HCT116 (cell line): ENCODE data around the gene GRIN3A. TPM values are rescaled to one million over a fixed set of nuclear protein-coding genes. Genes with fewer than 3 reads are reported as not detected.

Experiments
- ATAC-seq: fragments of 200-7000 bp; cut with Tn5 transposase; 2 replicates; pipeline ENCODE4 v1.9.1; 2020; ENCODE audit warnings: mild to moderate bottlenecking, moderate library complexity
- BruUV-seq: library from RNA; stranded (reverse); fragments of 400-500 nt; replicated peaks from 2 replicates; lab custom pipeline; 2021; lab: Mats Ljungman, UMichigan
- CTCF ChIA-PET: fragments of 300-600 bp; sonication (Branson Sonifier 250); formaldehyde crosslinking; loops from one replicate; lab custom pipeline; 2021; ENCODE audit warnings: antibody characterized with exemption; lab: Charles Lee
- POLR2A ChIA-PET: fragments of 300-600, 350-600 bp; sonication (Branson Sonifier 250); formaldehyde crosslinking; loops from one replicate; lab custom pipeline; 2021; ENCODE audit warnings: antibody characterized with exemption; lab: Charles Lee
- RAD21 ChIA-PET, 2 experiments: fragments of 300-600 bp; sonication (Branson Sonifier 250); formaldehyde crosslinking; loops; one replicate each; lab custom pipeline; 2023; ENCODE audit warnings: low total read pairs in 2 of 2; ENCODE audit not compliant: uncharacterized antibody in 2 of 2, unreplicated experiment in 2 of 2, low non-redundant PET in 1 of 2; lab: Charles Lee
- DNase-seq: peaks from one replicate; pipeline ENCODE4 v3.0.0-alpha.2; 2010; ENCODE audit warnings: low read depth, low spot score
- H2AFZ ChIP-seq: fragments of 200-600 bp; shearing (Covaris generic), sonication (generic); 2 replicates; pipeline ENCODE4 v1.6.1; 2017; ENCODE audit warnings: low read depth, mixed run types, mixed read lengths, antibody characterized with exemption, low read length; ENCODE audit not compliant: poor library complexity, severe bottlenecking
- H3K27ac ChIP-seq: 2 replicates; pipeline ENCODE4 v1.5.1; 2012; ENCODE audit warnings: low read depth, low read length
- H3K27me3 ChIP-seq: fragments of 200-600 bp; sonication (generic); 2 replicates; pipeline ENCODE4 v1.6.1; 2016; ENCODE audit warnings: mixed run types, low read length, mixed read lengths; ENCODE audit not compliant: insufficient read depth
- H3K36me3 ChIP-seq, 2 experiments: fragments of 200-500 bp in 1 of 2; fragments of 200-600 bp in 1 of 2; sonication (Bioruptor generic) in 1 of 2; sonication (generic) in 1 of 2; 2 replicates each; pipeline versions ENCODE4 v1.5.1 to v1.6.1; 2014 to 2016; ENCODE audit warnings: low read length in 2 of 2, inconsistent platforms in 1 of 2, mixed read lengths in 1 of 2, mixed run types in 1 of 2; ENCODE audit not compliant: insufficient read depth in 2 of 2, control insufficient read depth in 1 of 2
- H3K4me1 ChIP-seq, 2 experiments: fragments of 200-600 bp in 1 of 2; sonication (generic) in 1 of 2; 2 replicates each; pipeline versions ENCODE4 v1.5.1 to v1.6.1; 2012 to 2017; ENCODE audit warnings: low read length in 2 of 2, inconsistent platforms in 1 of 2, mild to moderate bottlenecking in 1 of 2, mixed read lengths in 1 of 2, mixed run types in 1 of 2, moderate library complexity in 1 of 2; ENCODE audit not compliant: insufficient read depth in 2 of 2, control insufficient read depth in 1 of 2
- H3K4me2 ChIP-seq: fragments of 200-600 bp; sonication (generic); 2 replicates; pipeline ENCODE4 v1.6.1; 2017; ENCODE audit warnings: mixed run types, low read length, mixed read lengths
- H3K4me3 ChIP-seq, 2 experiments: fragments of 200-600 bp in 1 of 2; sonication (generic) in 1 of 2; replicated peaks in 1 of 2; 2 replicates each; pipeline ENCODE4 v1.5.1; 2011 to 2016; ENCODE audit warnings: low read length in 2 of 2, control low read depth in 1 of 2, low read depth in 1 of 2, mild to moderate bottlenecking in 1 of 2, mixed read lengths in 1 of 2, mixed run types in 1 of 2
- H3K79me2 ChIP-seq: fragments of 200-600 bp; sonication (generic); 2 replicates; pipeline ENCODE4 v1.6.1; 2017; ENCODE audit warnings: mild to moderate bottlenecking, mixed run types, low read length, moderate library complexity, mixed read lengths; ENCODE audit not compliant: insufficient read depth
- H3K9ac ChIP-seq: fragments of 200-600 bp; sonication (generic); 2 replicates; pipeline ENCODE4 v1.6.1; 2016; ENCODE audit warnings: low read length, mixed read lengths
- H3K9me2 ChIP-seq: fragments of 200-600 bp; sonication (generic), shearing (Covaris generic); 2 replicates; pipeline ENCODE4 v1.6.1; 2017; ENCODE audit warnings: mixed run types, mild to moderate bottlenecking, moderate library complexity; ENCODE audit not compliant: insufficient read depth
- H3K9me3 ChIP-seq, 2 experiments: fragments of 200-500 bp in 1 of 2; fragments of 200-600 bp in 1 of 2; sonication (Bioruptor generic) in 1 of 2; sonication (generic) in 1 of 2; 2 replicates each; pipeline ENCODE4 v1.6.1; 2014 to 2017; ENCODE audit warnings: low read length in 2 of 2, mixed read lengths in 2 of 2, inconsistent platforms in 1 of 2, low read depth in 1 of 2, mild to moderate bottlenecking in 1 of 2, mixed run types in 1 of 2, moderate library complexity in 1 of 2; ENCODE audit not compliant: control insufficient read depth in 1 of 2, insufficient read depth in 1 of 2
- H4K20me1 ChIP-seq: fragments of 200-600 bp; sonication (generic), shearing (Covaris generic); 2 replicates; pipeline ENCODE4 v1.6.1; 2017; ENCODE audit warnings: mixed run types, mild to moderate bottlenecking, moderate library complexity; ENCODE audit not compliant: insufficient read depth
- ATF3 ChIP-seq: IDR thresholded peaks from 2 replicates; pipeline ENCODE4 v1.6.1; 2012
- CBX3 ChIP-seq: IDR thresholded peaks from 2 replicates; pipeline ENCODE4 v1.6.1; 2012; ENCODE audit warnings: low read depth
- CTCF ChIP-seq, 3 experiments: fragments of 200-600 bp in 1 of 3; sonication (generic) in 1 of 3; IDR thresholded peaks in 2 of 3; conservative IDR thresholded peaks in 1 of 3; 2 replicates each; pipeline ENCODE4 v1.5.1; 2012 to 2017; ENCODE audit warnings: low read depth in 2 of 3, low read length in 2 of 3, antibody characterized with exemption in 1 of 3, borderline replicate concordance in 1 of 3, control low read depth in 1 of 3, mild to moderate bottlenecking in 1 of 3, mixed read lengths in 1 of 3, mixed run types in 1 of 3, moderate library complexity in 1 of 3; ENCODE audit not compliant: insufficient read depth in 1 of 3
- EZH2 ChIP-seq: fragments of 200-600 bp; sonication (generic); IDR thresholded peaks from 2 replicates; pipeline ENCODE4 v1.6.1; 2017; ENCODE audit warnings: antibody characterized with exemption, mixed run types
- FOSL1 ChIP-seq: IDR thresholded peaks from 2 replicates; pipeline ENCODE4 v1.6.1; 2012; ENCODE audit warnings: low read depth
- JUND ChIP-seq: IDR thresholded peaks from 2 replicates; pipeline ENCODE4 v1.6.1; 2012
- MAX ChIP-seq: IDR thresholded peaks from 2 replicates; pipeline ENCODE4 v1.6.1; 2012
- REST ChIP-seq: IDR thresholded peaks from 2 replicates; pipeline ENCODE4 v1.6.1; 2012; ENCODE audit warnings: low read depth
- SP1 ChIP-seq: IDR thresholded peaks from 2 replicates; pipeline ENCODE4 v1.6.1; 2012; ENCODE audit warnings: low read depth
- YY1 ChIP-seq: IDR thresholded peaks from 2 replicates; pipeline ENCODE4 v1.6.1; 2011; ENCODE audit warnings: low read length, low read depth, moderate library complexity, mild to moderate bottlenecking; ENCODE audit not compliant: insufficient replicate concordance; ENCODE audit errors: extremely low read depth
- ZBTB33 ChIP-seq: IDR thresholded peaks from 2 replicates; pipeline ENCODE4 v1.6.1; 2011; ENCODE audit warnings: mild to moderate bottlenecking, low read length, moderate library complexity; ENCODE audit not compliant: insufficient replicate concordance; ENCODE audit errors: extremely low read depth
- ZFX ChIP-seq: fragments of 450-650 bp; IDR thresholded peaks from 2 replicates; pipeline ENCODE4 v1.6.1; 2017
- intact Hi-C: fragments of 100-400 bp; cut with micrococcal nuclease; formaldehyde crosslinking; loops from 2 replicates; pipeline ENCODE4 v1.10.0; 2022
- total RNA-seq: library from RNA; stranded (reverse); gene quantifications from one replicate; pipeline ENCODE4 v1.2.1, GENCODE V29; 2021; ENCODE audit not compliant: unreplicated experiment

Gene GRIN3A
- total RNA-seq, 1 experiment from 2014 or later = not detected

GRCh38 chr9:101758304-101758930 lies 20.0 kb upstream of the GRIN3A start:
- RAD21 ChIA-PET = no interaction called here
- no peaks in the 10 kb centered on the region for H3K4me1 ChIP-seq
- H3K9me3 ChIP-seq = no peaks in the 10 kb centered on the region
- H3K9ac ChIP-seq = no peak overlapping the region
- POLR2A ChIA-PET = no interaction called here
- H3K9me2 ChIP-seq = no peaks in the 10 kb centered on the region
- no peak overlapping the region for H3K4me3 ChIP-seq
- no peaks in the 10 kb centered on the region for H3K27me3 ChIP-seq
- H3K4me2 ChIP-seq = no peak overlapping the region
- CTCF ChIA-PET = no interaction called here
- no peaks in the 10 kb centered on the region for H3K36me3 ChIP-seq
- DNase-seq (no peak), ATAC-seq (no peak)
- H3K79me2 ChIP-seq = no peaks in the 10 kb centered on the region
- no peak overlapping the region for H2AFZ ChIP-seq
- intact Hi-C loops = no loop called here
- TF ChIP-seq YY1 = no peak
- no peaks in the 10 kb centered on the region for H4K20me1 ChIP-seq
- no peak overlapping the region for H3K27ac ChIP-seq
- no TSS peak for BruUV-seq

- H3K9me2 ChIP-seq = no peaks in the 10 kb centered on the region
- intact Hi-C loops = no loop called here
- no peaks in the 10 kb centered on the region for H3K27me3 ChIP-seq
- no TSS peak for BruUV-seq
- ATAC-seq = no peak
- no peak overlapping the region for H2AFZ ChIP-seq
- H3K9ac ChIP-seq = no peak overlapping the region
- no peaks in the 10 kb centered on the region for H3K36me3 ChIP-seq
- ChIA-PET CTCF (no interaction called here), POLR2A (no interaction called here), RAD21 (no interaction called here)
- no peaks in the 10 kb centered on the region for H3K4me1 ChIP-seq
- no peaks in the 10 kb centered on the region for H3K79me2 ChIP-seq
- H3K9me3 ChIP-seq = no peaks in the 10 kb centered on the region
- H3K27ac ChIP-seq = no peak overlapping the region
- no peak for DNase-seq
- H3K4me3 ChIP-seq = no peak overlapping the region
- H3K4me2 ChIP-seq = no peak overlapping the region
- H4K20me1 ChIP-seq = no peaks in the 10 kb centered on the region
- no peak for TF ChIP-seq ZBTB33
- no peak for TF ChIP-seq CTCF (IDR thresholded peaks at IDR 0.05 in 2 of 3, conservative IDR thresholded peaks at IDR 0.05 in 1 of 3; ENCODE audit: borderline replicate concordance in 1 of 3, insufficient read depth in 1 of 3, low read depth in 2 of 3, low read length in 2 of 3)
- no peak for TF ChIP-seq REST
- no peak for TF ChIP-seq EZH2
- TF ChIP-seq CBX3 = no peak
- TF ChIP-seq MAX = no peak
- no peak for TF ChIP-seq ATF3
- TF ChIP-seq JUND = no peak
- TF ChIP-seq ZFX = no peak
- no peak for TF ChIP-seq SP1
- no peak for TF ChIP-seq FOSL1
These were observed 15.3 kb upstream of the GRIN3A start for GRCh38 chr9:101753716-101754115.
